ENCODE measurements around the gene GALNT9. TPM values are rescaled to one million over a fixed set of nuclear protein-coding genes. Genes with fewer than 3 reads are reported as not detected.

The GALNT9 gene
- total RNA-seq, 4 donors from 2014 or later, result not detected

GRCh38 chr12:132280406-132280805, 49.0 kb downstream of the GALNT9 start:
- Histone ChIP-seq H3K4me1 (peaks cover 0 to 37% (median 9%) of the 10 kb centered on the region in 3 donors), H3K27me3 (peaks cover 0 to 100% (median 5%) of the 10 kb centered on the region in 4 donors), H3K4me3 (no peak overlapping the region), H3K27ac (no peak overlapping the region), H3K9me3 (no peaks in the 10 kb centered on the region), H3K36me3 (no peaks in the 10 kb centered on the region)
- TF ChIP-seq POLR2A (IDR thresholded peaks at IDR 0.05) (no peak), CTCF (IDR thresholded peaks at IDR 0.05) (no peak)
- DNase-seq, result no peak
- 41 to 55% methylated on average over 6 to 9 of the region's 12 CpGs for WGBS, 2 donors
- intact Hi-C loops (cut with DNase I), result no loop called here

GRCh38 chr12:132279930-132280329, 49.5 kb downstream of the GALNT9 start:
- Histone ChIP-seq H3K9me3 (no peaks in the 10 kb centered on the region), H3K4me3 (no peak overlapping the region), H3K4me1 (peaks cover 0 to 32% (median 7%) of the 10 kb centered on the region in 3 donors), H3K27me3 (peaks cover 0 to 100% (median 5%) of the 10 kb centered on the region in 4 donors), H3K36me3 (no peaks in the 10 kb centered on the region), H3K27ac (no peak overlapping the region)
- intact Hi-C loops (cut with DNase I), result no loop called here
- 74 to 88% methylated on average over 1 to 2 of the region's 2 CpGs for WGBS, 2 donors
- DNase-seq, result no peak
- TF ChIP-seq CTCF (IDR thresholded peaks at IDR 0.05), result no peak
- TF ChIP-seq POLR2A (IDR thresholded peaks at IDR 0.05), result no peak

- Histone ChIP-seq H3K4me3 (no peak overlapping the region), H3K36me3 (no peaks in the 10 kb centered on the region), H3K27ac (no peak overlapping the region), H3K4me1 (peaks cover 0 to 27% (median 6%) of the 10 kb centered on the region in 3 donors), H3K27me3 (peaks cover 0 to 100% (median 5%) of the 10 kb centered on the region in 4 donors), H3K9me3 (no peaks in the 10 kb centered on the region)
- TF ChIP-seq CTCF (IDR thresholded peaks at IDR 0.05), result no peak
- no peak for DNase-seq
- intact Hi-C loops (cut with DNase I), result no loop called here
- WGBS, 2 donors, result 73% methylated on average over 8 to 10 of the region's 18 CpGs
Measured at GRCh38 chr12:132279184-132279889, 50.1 kb downstream of the GALNT9 start.

GRCh38 chr12:132278401-132279183, 50.8 kb downstream of the GALNT9 start:
- H3K36me3 ChIP-seq, result no peaks in the 10 kb centered on the region
- peak overlapping the region in 1 of 4 donors; percentile 8 for H3K4me3 ChIP-seq
- TF ChIP-seq POLR2A (IDR thresholded peaks at IDR 0.05), result no peak
- no peak for TF ChIP-seq CTCF (IDR thresholded peaks at IDR 0.05)
- no peak overlapping the region for H3K27ac ChIP-seq
- peaks cover 0 to 23% (median 6%) of the 10 kb centered on the region in 3 donors for H3K4me1 ChIP-seq
- H3K9me3 ChIP-seq, result no peaks in the 10 kb centered on the region
- intact Hi-C loops (cut with DNase I), result no loop called here
- no peak for DNase-seq
- WGBS, 2 donors, result 35 to 57% methylated on average over 4 to 24 of the region's 38 CpGs
- peaks cover 0 to 100% (median 3%) of the 10 kb centered on the region in 4 donors for H3K27me3 ChIP-seq

- no peak overlapping the region for H3K27ac ChIP-seq
- TF ChIP-seq CTCF (IDR thresholded peaks at IDR 0.05) (no peak), POLR2A (IDR thresholded peaks at IDR 0.05) (no peak)
- H3K4me3 ChIP-seq, result no peak overlapping the region
- H3K36me3 ChIP-seq, result no peaks in the 10 kb centered on the region
- no peak for DNase-seq
- WGBS, 2 donors, result 18% methylated on average over 8 of the region's 12 CpGs; no CpG with 5 or more reads in 1 of the 2 donors
- intact Hi-C loops (cut with DNase I), result no loop called here
- H3K27me3 ChIP-seq, result peaks cover 0 to 100% (median 3%) of the 10 kb centered on the region in 4 donors
- no peaks in the 10 kb centered on the region for H3K9me3 ChIP-seq
- peaks cover 0 to 20% (median 6%) of the 10 kb centered on the region in 3 donors for H3K4me1 ChIP-seq
Measured at GRCh38 chr12:132277949-132278348, 51.4 kb downstream of the GALNT9 start.
